Measurements from ENCODE around the gene RAB12.

- TF ChIP-seq CTCF (IDR thresholded peaks at IDR 0.05): no peak
- TF ChIP-seq POLR2A (IDR thresholded peaks at IDR 0.05): no peak
Observed at GRCh38 chr18:8627540-8627939, 18.3 kb downstream of the RAB12 start.
